Hepatocyte (in vitro differentiated cells): ENCODE measurements around the gene EPHB3. TPM values are rescaled to one million over a fixed set of nuclear protein-coding genes. Genes with fewer than 3 reads are reported as not detected.
A peak's percentile ranks its signal among the peaks of the same experiment; 100 is the strongest.

Experiments used
- DNase-seq: peaks from one replicate; pipeline ENCODE4 v3.0.0-alpha.2; 2016; ENCODE audit warnings: low spot score
- H2AFZ ChIP-seq: fragments of 200-600 bp; sonication (generic); 2 replicates; pipeline ENCODE4 v1.6.0; 2016; ENCODE audit warnings: antibody characterized with exemption, mild to moderate bottlenecking
- H3K27ac ChIP-seq: fragments of 200-600 bp; sonication (generic); 2 replicates; pipeline ENCODE4 v1.5.1; 2016; ENCODE audit warnings: mild to moderate bottlenecking
- H3K27me3 ChIP-seq: fragments of 200-600 bp; sonication (generic); 2 replicates; pipeline ENCODE4 v1.6.1; 2016
- H3K36me3 ChIP-seq: fragments of 200-600 bp; sonication (generic); replicated peaks from 2 replicates; pipeline ENCODE4 v1.5.1; 2016; ENCODE audit warnings: low read depth; ENCODE audit not compliant: insufficient read depth
- H3K4me1 ChIP-seq: fragments of 200-600 bp; sonication (generic); 2 replicates; pipeline ENCODE4 v1.5.1; 2016; ENCODE audit warnings: mild to moderate bottlenecking, moderate library complexity; ENCODE audit not compliant: insufficient read depth
- H3K4me2 ChIP-seq: fragments of 200-600 bp; sonication (generic); 2 replicates; pipeline ENCODE4 v1.6.0; 2016
- H3K4me3 ChIP-seq: fragments of 200-600 bp; sonication (generic); 2 replicates; pipeline ENCODE4 v1.5.1; 2016; ENCODE audit warnings: mild to moderate bottlenecking
- H3K79me2 ChIP-seq: fragments of 200-600 bp; sonication (generic); 2 replicates; pipeline ENCODE4 v1.6.0; 2017; ENCODE audit warnings: mild to moderate bottlenecking
- H3K9me2 ChIP-seq: fragments of 200-600 bp; sonication (generic); replicated peaks from 2 replicates; pipeline ENCODE4 v1.6.0; 2017; ENCODE audit warnings: mild to moderate bottlenecking; ENCODE audit not compliant: insufficient read depth
- H3K9me3 ChIP-seq: fragments of 200-600 bp; sonication (generic); 2 replicates; pipeline ENCODE4 v1.5.1; 2016; ENCODE audit warnings: low read depth, mild to moderate bottlenecking
- H4K20me1 ChIP-seq: fragments of 200-600 bp; sonication (generic); 2 replicates; pipeline ENCODE4 v1.6.0; 2016; ENCODE audit warnings: mild to moderate bottlenecking; ENCODE audit not compliant: insufficient read depth, poor library complexity, severe bottlenecking
- CTCF ChIP-seq: fragments of 200-600 bp; sonication (generic); IDR thresholded peaks from 2 replicates; pipeline ENCODE4 v1.5.1; 2016; ENCODE audit warnings: antibody characterized with exemption, mild to moderate bottlenecking; ENCODE audit not compliant: poor library complexity
- EZH2 ChIP-seq: fragments of 200-600 bp; sonication (generic); IDR thresholded peaks from 2 replicates; pipeline ENCODE4 v1.6.1; 2016; ENCODE audit warnings: antibody characterized with exemption, mild to moderate bottlenecking, borderline replicate concordance
- EZH2phosphoT487 ChIP-seq: fragments of 200-600 bp; sonication (generic); IDR thresholded peaks from one replicate; pipeline ENCODE4 v1.6.1; 2018; ENCODE audit warnings: antibody characterized with exemption, mild to moderate bottlenecking, low read depth, moderate library complexity; ENCODE audit not compliant: unreplicated experiment, severe bottlenecking
- WGBS: methylation state at CpG from one replicate; pipeline ENCODE4 v1.1.6; 2016; ENCODE audit warnings: low lambda C conversion rate; ENCODE audit errors: missing lambda C conversion rate; 5-methylcytosine and 5-hydroxymethylcytosine counted together
- polyA plus RNA-seq: library from polyadenylated mRNA; unstranded; fragments of >200 nt; fragmentation: Nextera tagmentation; extraction: Ambion mirVana; gene quantifications from 2 replicates; pipeline ENCODE4 v1.2.1, GENCODE V29; 2016
- total RNA-seq: library from RNA; depleted of rRNA; stranded (reverse); fragments of >200 nt; gene quantifications from 2 replicates; pipeline ENCODE4 v1.2.3, GENCODE V29; 2014

The EPHB3 gene
- total and polyA plus RNA-seq, 2 experiments from 2014 or later: 11.0 to 22.0 TPM

- peaks cover 70% of the 10 kb centered on the region for H3K27me3 ChIP-seq
- TF ChIP-seq EZH2phosphoT487: no peak
- TF ChIP-seq EZH2: no peak
- no peaks in the 10 kb centered on the region for H3K36me3 ChIP-seq
- no peaks in the 10 kb centered on the region for H3K79me2 ChIP-seq
- no peaks in the 10 kb centered on the region for H3K9me3 ChIP-seq
- no peak overlapping the region for H3K27ac ChIP-seq
- H3K9me2 ChIP-seq: no peaks in the 10 kb centered on the region
- 50% methylated on average over 10 of the region's 10 CpGs for WGBS
- H2AFZ ChIP-seq: peak overlapping the region; percentile 29
- no peak for DNase-seq
- H3K4me2 ChIP-seq: peak overlapping the region; percentile 98
- H3K4me3 ChIP-seq: no peak overlapping the region
- no peaks in the 10 kb centered on the region for H3K4me1 ChIP-seq
- H4K20me1 ChIP-seq: no peaks in the 10 kb centered on the region
Measured at GRCh38 chr3:184514171-184514490, 47.5 kb upstream of the EPHB3 start.

DNA sequence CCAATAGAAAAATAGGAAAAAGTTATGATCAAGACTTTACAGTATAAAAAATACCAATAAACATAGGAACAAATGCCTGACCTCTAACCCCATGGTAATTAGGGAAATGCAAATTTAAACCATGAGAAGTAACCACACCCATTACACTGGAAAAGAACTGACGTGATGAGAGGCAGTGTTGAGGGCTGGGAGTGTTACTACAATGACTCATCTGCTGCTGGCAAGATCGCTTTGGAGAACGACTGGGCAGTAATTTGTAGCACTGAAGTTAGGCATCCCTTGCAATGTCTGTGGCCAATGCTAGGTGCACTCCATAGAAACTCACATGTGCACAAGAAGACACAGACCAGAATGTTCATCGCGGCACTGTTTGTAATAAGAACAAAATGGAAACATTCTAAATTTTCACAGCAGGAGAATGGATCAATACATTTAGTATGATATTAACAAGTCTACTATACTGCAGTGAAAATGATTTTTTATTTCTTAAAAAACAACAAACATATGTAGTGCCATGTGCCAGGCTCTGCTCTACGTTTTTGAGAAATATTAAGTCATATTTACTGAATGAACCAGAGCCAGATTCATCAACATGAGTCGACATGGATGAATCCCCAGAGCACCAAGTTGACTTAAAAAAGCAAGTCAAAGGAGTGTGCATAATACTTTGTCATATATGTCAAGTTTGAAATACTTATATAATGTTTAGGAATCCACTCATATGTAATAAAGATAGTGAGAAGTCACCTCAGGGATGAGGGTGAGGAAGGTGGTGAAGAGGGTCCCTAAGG lies 37.6 kb upstream of the EPHB3 start:
- H3K4me1 ChIP-seq: peaks cover 8% of the 10 kb centered on the region
- no peak overlapping the region for H3K4me2 ChIP-seq
- no peaks in the 10 kb centered on the region for H3K9me3 ChIP-seq
- DNase-seq: peak; percentile 60
- no peaks in the 10 kb centered on the region for H4K20me1 ChIP-seq
- H2AFZ ChIP-seq: no peak overlapping the region
- no peak overlapping the region for H3K27ac ChIP-seq
- no peaks in the 10 kb centered on the region for H3K36me3 ChIP-seq
- no peak overlapping the region for H3K4me3 ChIP-seq
- no peaks in the 10 kb centered on the region for H3K9me2 ChIP-seq
- peaks cover 55% of the 10 kb centered on the region for H3K27me3 ChIP-seq
- H3K79me2 ChIP-seq: no peaks in the 10 kb centered on the region
- no peak for TF ChIP-seq EZH2
- TF ChIP-seq EZH2phosphoT487: no peak
- TF ChIP-seq CTCF: no peak
- WGBS: 45% methylated on average over 7 of the region's 7 CpGs

DNA sequence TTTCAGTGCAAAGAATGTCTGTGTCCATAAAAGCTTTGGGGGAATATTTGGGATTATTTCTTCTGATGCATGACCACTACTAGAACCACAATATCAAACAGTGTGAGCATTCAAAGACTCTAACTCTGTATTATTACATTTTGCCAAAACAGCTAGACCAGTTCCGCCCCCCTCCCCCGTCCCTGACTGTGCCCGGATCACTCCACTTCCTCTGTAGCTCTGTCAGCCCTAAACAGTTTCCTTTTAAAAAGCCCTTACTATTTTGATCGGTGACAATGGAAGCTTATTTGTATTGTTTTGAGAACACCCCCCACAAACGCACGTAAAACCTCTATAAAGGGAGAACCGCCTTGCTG lies 36.6 kb upstream of the EPHB3 start:
- H3K36me3 ChIP-seq: no peaks in the 10 kb centered on the region
- no peak overlapping the region for H3K27ac ChIP-seq
- peaks cover 8% of the 10 kb centered on the region for H3K4me1 ChIP-seq
- peak overlapping the region; percentile 48 for H3K4me3 ChIP-seq
- H3K9me3 ChIP-seq: no peaks in the 10 kb centered on the region
- peaks cover 59% of the 10 kb centered on the region for H3K27me3 ChIP-seq
- peak overlapping the region; percentile 86 for H2AFZ ChIP-seq
- H3K79me2 ChIP-seq: no peaks in the 10 kb centered on the region
- H3K9me2 ChIP-seq: no peaks in the 10 kb centered on the region
- DNase-seq: no peak
- TF ChIP-seq EZH2phosphoT487: no peak
- no peak for TF ChIP-seq CTCF
- TF ChIP-seq EZH2: no peak
- 5% methylated on average over 7 of the region's 7 CpGs for WGBS
- H3K4me2 ChIP-seq: peak overlapping the region; percentile 91
- H4K20me1 ChIP-seq: no peaks in the 10 kb centered on the region

- H3K4me2 ChIP-seq: peak overlapping the region; percentile 91
- TF ChIP-seq EZH2 (peak; percentile 69), CTCF (no peak)
- peak overlapping the region; percentile 48 for H3K4me3 ChIP-seq
- WGBS: 1% methylated on average over 53 of the region's 60 CpGs
- no peaks in the 10 kb centered on the region for H3K9me3 ChIP-seq
- no peaks in the 10 kb centered on the region for H3K79me2 ChIP-seq
- peak; percentile 36 for DNase-seq
- H3K27ac ChIP-seq: no peak overlapping the region
- peak overlapping the region; percentile 86 for H2AFZ ChIP-seq
- H3K4me1 ChIP-seq: peaks cover 8% of the 10 kb centered on the region
- H3K9me2 ChIP-seq: no peaks in the 10 kb centered on the region
- no peaks in the 10 kb centered on the region for H3K36me3 ChIP-seq
- no peaks in the 10 kb centered on the region for H4K20me1 ChIP-seq
- H3K27me3 ChIP-seq: peaks cover 62% of the 10 kb centered on the region
Measured at GRCh38 chr3:184525337-184526087, 36.1 kb upstream of the EPHB3 start.
